Neural progenitor cell (in vitro differentiated cells): ENCODE results near the gene WSCD2. TPM values are rescaled to one million over a fixed set of nuclear protein-coding genes. Genes with fewer than 3 reads are reported as not detected.
A peak's percentile ranks its signal among the peaks of the same experiment; 100 is the strongest.

Experiments
- DNase-seq: peaks from one replicate; pipeline ENCODE4 v3.0.0-alpha.2; 2016; ENCODE audit warnings: low spot score
- H2AFZ ChIP-seq: fragments of 200-600 bp; sonication (generic); replicated peaks from 2 replicates; pipeline ENCODE4 v1.6.1; 2016; ENCODE audit warnings: antibody characterized with exemption
- H3F3A ChIP-seq: fragments of 200-600 bp; sonication (generic); 2 replicates; pipeline ENCODE4 v1.6.1; 2016; ENCODE audit warnings: antibody characterized with exemption, low read depth
- H3K27ac ChIP-seq: fragments of 200-600 bp; sonication (generic); 2 replicates; pipeline ENCODE4 v1.5.1; 2016; ENCODE audit warnings: mild to moderate bottlenecking
- H3K27me3 ChIP-seq: fragments of 200-600 bp; sonication (generic); 2 replicates; pipeline ENCODE4 v1.6.1; 2016; ENCODE audit warnings: mild to moderate bottlenecking, moderate library complexity
- H3K36me3 ChIP-seq: fragments of 200-600 bp; sonication (generic); 2 replicates; pipeline ENCODE4 v1.5.1; 2016
- H3K4me1 ChIP-seq: fragments of 200-600 bp; sonication (generic); 2 replicates; pipeline ENCODE4 v1.6.1; 2016; ENCODE audit warnings: mixed run types
- H3K4me2 ChIP-seq: fragments of 200-600 bp; sonication (generic); 2 replicates; pipeline ENCODE4 v1.6.1; 2016
- H3K4me3 ChIP-seq: fragments of 200-600 bp; sonication (generic); 2 replicates; pipeline ENCODE4 v1.5.1; 2016
- H3K79me2 ChIP-seq: fragments of 200-600 bp; sonication (generic); 2 replicates; pipeline ENCODE4 v1.6.1; 2016; ENCODE audit warnings: low read depth
- H3K9ac ChIP-seq: fragments of 200-600 bp; sonication (generic); 2 replicates; pipeline ENCODE4 v1.6.1; 2016
- H3K9me3 ChIP-seq: fragments of 200-600 bp; sonication (generic); 2 replicates; pipeline ENCODE4 v1.5.1; 2016; ENCODE audit warnings: low read depth
- H4K20me1 ChIP-seq: fragments of 200-600 bp; sonication (generic); 2 replicates; pipeline ENCODE4 v1.6.1; 2016; ENCODE audit warnings: low read depth
- H3K27ac Mint-ChIP-seq: 3 replicates; pipeline ENCODE4 v1.8.0; 2021; ENCODE audit warnings: mixed read lengths
- H3K27me3 Mint-ChIP-seq: 2 replicates; pipeline ENCODE4 v1.8.0; 2022; ENCODE audit warnings: low read depth, mild to moderate bottlenecking, inconsistent platforms, moderate library complexity, mixed read lengths; ENCODE audit not compliant: insufficient read depth
- H3K36me3 Mint-ChIP-seq: 3 replicates; pipeline ENCODE4 v1.8.0; 2021; ENCODE audit warnings: mixed read lengths
- H3K4me1 Mint-ChIP-seq: 3 replicates; pipeline ENCODE4 v1.8.0; 2021; ENCODE audit warnings: mixed read lengths
- H3K4me3 Mint-ChIP-seq: 3 replicates; pipeline ENCODE4 v1.8.0; 2021; ENCODE audit warnings: mild to moderate bottlenecking, moderate library complexity, mixed read lengths
- H3K9me3 Mint-ChIP-seq: 3 replicates; pipeline ENCODE4 v1.8.0; 2020; ENCODE audit warnings: mixed read lengths
- CTCF ChIP-seq: fragments of 200-600 bp; sonication (generic); IDR thresholded peaks from 2 replicates; pipeline ENCODE4 v1.5.1; 2017; ENCODE audit warnings: antibody characterized with exemption, mild to moderate bottlenecking
- EZH2 ChIP-seq: fragments of 200-600 bp; sonication (generic); IDR thresholded peaks from 2 replicates; pipeline ENCODE4 v1.6.1; 2017; ENCODE audit warnings: antibody characterized with exemption, mild to moderate bottlenecking, moderate library complexity
- EZH2phosphoT487 ChIP-seq: fragments of 200-600 bp; sonication (generic); IDR thresholded peaks from 2 replicates; pipeline ENCODE4 v1.6.1; 2017; ENCODE audit warnings: antibody characterized with exemption
- total RNA-seq: library from RNA; depleted of rRNA; stranded (reverse); fragments of >200 nt; gene quantifications from 2 replicates; pipeline ENCODE4 v1.2.3, GENCODE V29; 2015; ENCODE audit warnings: low replicate concordance

The WSCD2 gene
- total RNA-seq, 1 donor from 2014 or later, result 6.6 TPM

- no peaks in the 10 kb centered on the region for H3K36me3 ChIP-seq
- H3K79me2 ChIP-seq, result no peaks in the 10 kb centered on the region
- no peak overlapping the region for H3K4me2 ChIP-seq
- no peak overlapping the region for H2AFZ ChIP-seq
- no peaks in the 10 kb centered on the region for H3K9me3 ChIP-seq
- no peaks in the 10 kb centered on the region for H3F3A ChIP-seq
- Mint-ChIP-seq H3K4me3 (no peak overlapping the region), H3K4me1 (peaks cover 36% of the 10 kb centered on the region), H3K9me3 (peaks cover 13% of the 10 kb centered on the region), H3K27me3 (peaks cover 10% of the 10 kb centered on the region), H3K27ac (no peak overlapping the region), H3K36me3 (no peaks in the 10 kb centered on the region)
- peaks cover 10% of the 10 kb centered on the region for H4K20me1 ChIP-seq
- DNase-seq, result no peak
- peaks cover 31% of the 10 kb centered on the region for H3K4me1 ChIP-seq
- H3K4me3 ChIP-seq, result no peak overlapping the region
- TF ChIP-seq EZH2phosphoT487 (no peak), EZH2 (no peak), CTCF (no peak)
- H3K27me3 ChIP-seq, result no peaks in the 10 kb centered on the region
- no peak overlapping the region for H3K27ac ChIP-seq
- no peak overlapping the region for H3K9ac ChIP-seq
Measured at GRCh38 chr12:108268397-108268796, 139.3 kb downstream of the WSCD2 start.

- Histone ChIP-seq H3F3A (no peaks in the 10 kb centered on the region), H3K79me2 (no peaks in the 10 kb centered on the region), H3K9ac (no peak overlapping the region), H3K4me3 (no peak overlapping the region), H3K4me1 (peaks cover 32% of the 10 kb centered on the region), H3K27me3 (no peaks in the 10 kb centered on the region), H3K9me3 (no peaks in the 10 kb centered on the region), H2AFZ (no peak overlapping the region), H4K20me1 (peaks cover 10% of the 10 kb centered on the region), H3K27ac (no peak overlapping the region), H3K4me2 (no peak overlapping the region), H3K36me3 (no peaks in the 10 kb centered on the region)
- no peak for DNase-seq
- Mint-ChIP-seq H3K27ac (peak overlapping the region; percentile 44), H3K9me3 (peaks cover 11% of the 10 kb centered on the region), H3K27me3 (peaks cover 15% of the 10 kb centered on the region), H3K4me3 (no peak overlapping the region), H3K36me3 (no peaks in the 10 kb centered on the region), H3K4me1 (peaks cover 42% of the 10 kb centered on the region)
- no peak for TF ChIP-seq EZH2phosphoT487
- no peak for TF ChIP-seq CTCF
- no peak for TF ChIP-seq EZH2
Measured at GRCh38 chr12:108269224-108269623, 140.1 kb downstream of the WSCD2 start.

GRCh38 chr12:108270035-108270848 lies 141.2 kb downstream of the WSCD2 start:
- H3K27ac ChIP-seq, result no peak overlapping the region
- H4K20me1 ChIP-seq, result peaks cover 10% of the 10 kb centered on the region
- Mint-ChIP-seq H3K9me3 (peaks cover 20% of the 10 kb centered on the region), H3K4me3 (peak overlapping the region; percentile 33), H3K27ac (peak overlapping the region; percentile 27), H3K27me3 (peaks cover 15% of the 10 kb centered on the region), H3K4me1 (peaks cover 42% of the 10 kb centered on the region), H3K36me3 (no peaks in the 10 kb centered on the region)
- no peak for TF ChIP-seq CTCF
- no peak for TF ChIP-seq EZH2phosphoT487
- no peak for TF ChIP-seq EZH2
- H3K36me3 ChIP-seq, result no peaks in the 10 kb centered on the region
- H3K4me3 ChIP-seq, result no peak overlapping the region
- no peak overlapping the region for H3K9ac ChIP-seq
- no peaks in the 10 kb centered on the region for H3K9me3 ChIP-seq
- no peaks in the 10 kb centered on the region for H3K27me3 ChIP-seq
- no peaks in the 10 kb centered on the region for H3F3A ChIP-seq
- H2AFZ ChIP-seq, result no peak overlapping the region
- no peak for DNase-seq
- peaks cover 32% of the 10 kb centered on the region for H3K4me1 ChIP-seq
- no peak overlapping the region for H3K4me2 ChIP-seq
- H3K79me2 ChIP-seq, result no peaks in the 10 kb centered on the region
